Measurements from ENCODE around the gene SSBP2. TPM values are rescaled to one million over a fixed set of nuclear protein-coding genes. Genes with fewer than 3 reads are reported as not detected.

SSBP2 gene
- total RNA-seq, 4 donors from 2014 or later: 45.3 to 83.1 (median 61.7) TPM

GRCh38 chr5:81556809-81557208 is 194.1 kb downstream of the SSBP2 start:
- H3K4me3 ChIP-seq (ENCODE audit: low read depth, poor library complexity, severe bottlenecking): no peak overlapping the region
- intact Hi-C loops (cut with DNase I; ENCODE audit: low total_unique reads): no loop called here
- no peak for TF ChIP-seq CTCF (IDR thresholded peaks at IDR 0.05)
- TF ChIP-seq POLR2A (IDR thresholded peaks at IDR 0.05): no peak
- no peak for DNase-seq (ENCODE audit: low spot score in 2 of 2)

- no peak overlapping the region for H3K4me3 ChIP-seq (ENCODE audit: low read depth, poor library complexity, severe bottlenecking)
- intact Hi-C loops (cut with DNase I; ENCODE audit: low total_unique reads): no loop called here
- no peak for TF ChIP-seq POLR2A (IDR thresholded peaks at IDR 0.05)
- no peak for TF ChIP-seq CTCF (IDR thresholded peaks at IDR 0.05)
- WGBS, 2 donors: 52 to 65% methylated on average over 2 of the region's 2 CpGs
- no peak for DNase-seq (ENCODE audit: low spot score in 2 of 2)
These were observed 195.0 kb downstream of the SSBP2 start for GRCh38 chr5:81555865-81556264.

- TF ChIP-seq CTCF (IDR thresholded peaks at IDR 0.05): no peak
- TF ChIP-seq POLR2A (IDR thresholded peaks at IDR 0.05): no peak
- intact Hi-C loops (cut with DNase I; ENCODE audit: low total_unique reads): no loop called here
- WGBS, 2 donors: 89% methylated on average over 1 of the region's 1 CpG
- no peak for DNase-seq (ENCODE audit: low spot score in 2 of 2)
- no peak overlapping the region for H3K4me3 ChIP-seq (ENCODE audit: low read depth, poor library complexity, severe bottlenecking)
These were observed 196.2 kb downstream of the SSBP2 start for GRCh38 chr5:81554647-81555046.

- no peak for TF ChIP-seq CTCF (IDR thresholded peaks at IDR 0.05)
- TF ChIP-seq POLR2A (IDR thresholded peaks at IDR 0.05): no peak
- 70 to 81% methylated on average over 1 of the region's 1 CpG for WGBS, 2 donors
- DNase-seq (ENCODE audit: low spot score in 2 of 2): no peak
- intact Hi-C loops (cut with DNase I; ENCODE audit: low total_unique reads): no loop called here
- no peak overlapping the region for H3K4me3 ChIP-seq (ENCODE audit: low read depth, poor library complexity, severe bottlenecking)
These were observed 197.2 kb downstream of the SSBP2 start for GRCh38 chr5:81553567-81554212.

GRCh38 chr5:81552852-81553566 is 197.9 kb downstream of the SSBP2 start:
- 77 to 84% methylated on average over 2 of the region's 2 CpGs for WGBS, 2 donors
- no peak for DNase-seq (ENCODE audit: low spot score in 2 of 2)
- TF ChIP-seq CTCF (IDR thresholded peaks at IDR 0.05): no peak
- no peak for TF ChIP-seq POLR2A (IDR thresholded peaks at IDR 0.05)
- H3K4me3 ChIP-seq (ENCODE audit: low read depth, poor library complexity, severe bottlenecking): no peak overlapping the region
- intact Hi-C loops (cut with DNase I; ENCODE audit: low total_unique reads): no loop called here
